HG02610 (cell line): ENCODE data around the gene RBM39.
"Not testable (repeated sequence)": the region's sequence is repeated elsewhere in the genome, so short reads cannot be mapped to it uniquely, and the experiment has no call there.

Experiments used
- ATAC-seq: cut with Tn5 transposase; IDR thresholded peaks from one replicate; pipeline ENCODE4 v1.9.1; 2021; ENCODE audit warnings: mild to moderate bottlenecking, moderate library complexity; ENCODE audit not compliant: unreplicated experiment

The RBM39 gene

DNA sequence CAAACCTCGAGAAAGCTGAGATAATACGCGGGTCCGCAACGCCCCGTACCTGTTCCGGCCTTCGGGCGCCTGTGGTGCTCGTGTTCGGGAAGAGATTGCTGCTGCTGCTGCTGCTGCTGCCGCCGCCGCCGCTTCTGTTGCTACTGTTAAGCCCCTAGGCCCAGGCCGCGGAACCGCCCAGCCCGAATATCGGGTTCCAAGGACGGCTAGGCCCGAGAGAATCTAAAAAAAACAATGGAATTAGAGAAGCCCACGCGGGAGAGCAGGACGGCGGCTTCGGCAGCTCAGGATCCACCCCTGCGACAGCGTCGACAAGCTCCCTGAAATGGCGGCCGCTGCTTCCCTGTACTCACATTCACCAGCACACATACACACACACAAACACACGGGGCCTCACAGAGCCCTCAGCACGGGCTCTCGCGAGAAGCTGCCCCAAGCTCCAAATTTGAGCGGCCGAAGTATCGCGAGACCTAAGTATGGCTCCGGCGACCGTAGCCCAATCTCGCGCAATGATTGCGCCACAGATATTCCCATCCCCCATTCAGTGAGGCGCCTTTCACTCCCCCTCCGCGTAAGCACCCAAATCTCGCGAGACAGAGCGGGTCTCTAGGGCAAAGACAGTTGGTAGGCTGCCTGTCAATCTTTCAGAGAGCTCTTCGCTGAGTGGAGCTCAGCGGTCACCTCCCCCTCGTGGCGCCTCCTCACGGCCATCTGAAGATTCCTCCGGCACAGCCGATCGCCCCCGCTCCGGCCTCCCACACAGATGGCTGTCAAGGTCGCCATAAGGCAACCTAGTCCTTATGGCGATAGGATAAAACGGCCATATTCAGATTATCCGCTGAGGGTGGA is at the start of gene RBM39:
Gene RBM39 (minus strand): TSS at position 369 of the 849 bp plus-strand sequence. CDS start 1,386 bp downstream, outside the sequence.
- ATAC-seq = peak; percentile 83

- no peak for ATAC-seq
Observed at GRCh38 chr20:35791821-35792220, 49.8 kb upstream of the RBM39 start.

- ATAC-seq = no peak
Observed at GRCh38 chr20:35791097-35791496, 49.0 kb upstream of the RBM39 start.

DNA sequence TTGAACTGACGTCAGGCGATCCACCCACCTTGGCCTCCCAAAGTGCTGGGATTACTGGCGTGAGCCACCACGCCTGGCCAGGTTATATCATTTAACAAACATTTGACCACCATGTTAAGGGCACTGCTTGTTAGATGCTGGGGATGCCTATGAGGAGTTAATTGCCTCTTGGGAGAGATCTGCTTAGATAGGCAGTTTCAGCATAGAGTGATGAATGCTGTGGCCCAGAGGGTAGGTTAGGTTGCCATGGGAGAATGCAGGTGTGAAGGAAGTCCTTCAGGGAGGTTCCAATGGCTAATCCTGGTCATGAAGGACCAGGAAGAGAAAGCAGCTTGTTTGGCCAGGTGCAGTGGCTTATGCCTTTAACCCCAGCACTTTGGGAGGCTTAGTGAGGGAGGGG is 46.7 kb upstream of the RBM39 start:
- no peak for ATAC-seq

- not testable (repeated sequence) for ATAC-seq
Observed at GRCh38 chr20:35785541-35785940, 43.5 kb upstream of the RBM39 start.

DNA sequence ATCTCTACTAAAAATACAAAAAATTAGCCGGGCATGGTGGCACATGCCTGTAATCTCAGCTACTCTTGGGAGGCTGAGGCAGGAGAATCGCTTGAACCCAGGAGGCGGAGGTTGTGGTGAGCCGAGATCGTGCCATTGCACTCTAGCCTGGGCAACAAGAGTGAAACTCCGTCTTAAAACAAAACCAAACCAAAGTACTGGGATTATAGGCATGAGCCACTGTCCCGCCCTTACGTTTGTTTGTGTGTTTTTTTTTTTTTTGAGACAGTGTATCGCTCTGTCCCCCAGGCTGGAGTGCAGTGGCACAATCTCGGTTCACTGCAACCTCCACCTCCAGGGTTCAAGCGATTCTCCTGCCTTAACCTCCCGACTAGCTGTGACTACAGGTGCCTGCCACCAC is 41.8 kb upstream of the RBM39 start:
- not testable (repeated sequence) for ATAC-seq

GRCh38 chr20:35776513-35777101 is 34.5 kb upstream of the RBM39 start:
- ATAC-seq = no peak

- ATAC-seq = no peak
Observed at GRCh38 chr20:35774391-35774790, 32.3 kb upstream of the RBM39 start.

DNA sequence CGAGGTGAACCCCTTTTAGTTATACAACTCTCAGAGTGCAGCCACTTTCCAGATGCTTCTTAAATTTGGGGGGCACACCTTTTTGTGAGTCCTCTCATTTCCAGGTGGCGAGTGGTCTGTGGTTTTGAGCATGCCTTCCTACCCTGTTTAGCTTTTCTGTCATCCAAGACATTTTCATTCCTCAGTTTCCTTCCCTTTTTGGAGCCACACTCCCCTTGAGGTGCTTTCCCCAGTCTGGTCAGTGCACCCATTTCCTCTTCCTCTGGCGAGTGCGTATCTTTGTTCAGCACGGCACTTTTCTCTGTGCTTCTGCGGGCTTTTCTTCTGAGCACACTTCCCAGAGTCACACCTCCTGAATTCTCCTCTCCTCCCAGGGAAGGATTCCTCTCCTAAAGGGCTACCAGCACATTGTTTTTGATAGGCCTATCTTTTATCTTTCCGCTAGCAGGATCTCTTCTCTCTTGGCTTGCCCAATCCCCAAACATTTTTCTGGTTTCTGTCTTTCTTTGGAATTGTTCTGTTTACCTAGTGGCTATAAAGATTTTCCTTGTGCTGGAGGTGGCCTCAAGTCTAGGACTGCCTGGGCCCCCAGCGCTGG is 31.2 kb upstream of the RBM39 start:
- no peak for ATAC-seq

- no peak for ATAC-seq
Observed at GRCh38 chr20:35772563-35773058, 30.6 kb upstream of the RBM39 start.

GRCh38 chr20:35771689-35772562 is 29.9 kb upstream of the RBM39 start, which contains the start of gene PHF20:
TSS of gene PHF20 (plus strand) at chr20:35772015. CDS start at chr20:35801523, 29,508 bp downstream.
- peak; percentile 86 for ATAC-seq

DNA sequence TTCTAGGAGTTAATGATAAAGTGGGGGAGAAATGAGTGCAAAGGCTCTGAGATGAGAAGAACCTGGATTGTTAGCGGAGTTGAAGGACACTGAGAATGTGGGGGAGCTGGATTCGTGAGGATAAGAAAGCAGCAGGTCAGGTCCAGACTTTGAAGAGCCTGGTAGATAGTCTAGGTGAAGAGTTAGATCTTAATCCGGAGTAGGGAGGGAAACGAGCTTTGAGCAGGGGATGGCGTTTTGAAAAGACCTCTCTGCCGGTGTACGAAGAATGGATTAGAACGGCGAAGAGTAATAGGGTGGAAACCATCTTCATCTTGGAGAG is 29.3 kb upstream of the RBM39 start:
- no peak for ATAC-seq

- ATAC-seq = no peak
Observed at GRCh38 chr20:35768731-35769664, 26.9 kb upstream of the RBM39 start.

GRCh38 chr20:35767683-35768481 is 25.8 kb upstream of the RBM39 start:
- ATAC-seq = peak; percentile 51

DNA sequence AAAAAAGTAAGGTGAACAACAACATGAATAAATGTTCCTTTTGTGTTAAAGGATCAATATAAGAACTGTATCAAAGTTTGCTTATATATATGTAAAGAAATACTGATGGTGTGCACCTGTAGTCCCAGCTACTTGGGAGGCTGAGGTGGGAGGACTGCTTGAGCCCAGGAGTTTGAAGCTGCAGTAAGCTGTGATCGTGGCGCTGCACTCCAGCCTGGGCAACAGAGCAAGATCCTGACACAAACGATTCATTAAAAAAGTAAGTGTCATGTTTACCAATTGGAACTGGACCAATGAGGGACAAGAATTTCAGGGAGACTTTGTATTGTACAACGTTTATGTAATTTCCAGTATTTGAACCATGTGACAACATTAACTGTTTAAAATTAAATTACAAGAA is 24.8 kb upstream of the RBM39 start:
- ATAC-seq = no peak

- ATAC-seq = not testable (repeated sequence)
Observed at GRCh38 chr20:35764936-35765335, 22.9 kb upstream of the RBM39 start.

GRCh38 chr20:35762461-35762860 is 20.4 kb upstream of the RBM39 start:
- no peak for ATAC-seq

DNA sequence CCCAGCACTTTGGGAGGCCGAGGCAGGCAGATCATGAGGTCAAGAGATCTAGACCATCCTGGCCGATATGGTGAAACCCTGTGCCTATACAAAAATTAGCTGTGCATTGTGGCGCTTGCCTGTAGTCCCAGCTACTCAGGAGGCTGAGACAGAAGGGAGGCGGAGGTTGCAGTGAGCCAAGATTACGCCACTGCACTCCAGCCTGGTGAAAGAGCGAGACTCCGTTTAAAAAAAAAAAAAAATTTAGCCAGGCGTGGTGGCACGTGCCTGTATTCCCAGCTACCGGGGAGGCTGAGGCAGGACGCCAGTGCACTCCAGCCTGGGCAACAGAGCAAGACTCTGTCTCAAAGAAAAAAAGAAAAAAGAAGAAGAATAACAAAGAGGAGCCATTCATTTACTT is 19.5 kb upstream of the RBM39 start:
- not testable (repeated sequence) for ATAC-seq
